Psoas muscle (tissue), 8 donors: ENCODE data around the gene OSBPL5. TPM values are rescaled to one million over a fixed set of nuclear protein-coding genes. Genes with fewer than 3 reads are reported as not detected.

ENCODE experiments used
- ATAC-seq, 4 donors: fragments of 200-7000 bp; cut with Tn5 transposase; one replicate each; pipeline ENCODE4 v1.9.1; 2020; ENCODE audit warnings: moderate library complexity in 3 of 4, mild to moderate bottlenecking in 2 of 4
- DNase-seq, 2 donors: peaks; one replicate each; pipeline ENCODE4 v3.0.0-alpha.2; 2020
- H3K27ac ChIP-seq: fragments of 200-600 bp; one replicate; pipeline ENCODE4 v1.8.0; 2022
- H3K27me3 ChIP-seq, 3 donors: fragments of 200-600 bp in 1 of 3; one replicate each; pipeline versions ENCODE4 v1.6.1 to v1.8.0; 2013 to 2022; ENCODE audit warnings: low read length in 2 of 3, mild to moderate bottlenecking in 2 of 3, moderate library complexity in 1 of 3; ENCODE audit not compliant: insufficient read depth in 3 of 3
- H3K36me3 ChIP-seq, 2 donors: fragments of 200-600 bp in 1 of 2; one replicate each; pipeline versions ENCODE4 v1.6.1 to v1.8.0; 2013 to 2022; ENCODE audit warnings: low read depth in 1 of 2, mild to moderate bottlenecking in 1 of 2, moderate library complexity in 1 of 2; ENCODE audit not compliant: insufficient read depth in 1 of 2
- H3K4me1 ChIP-seq: fragments of 200-600 bp; one replicate; pipeline ENCODE4 v1.8.0; 2022
- H3K4me3 ChIP-seq: fragments of 200-600 bp; one replicate; pipeline ENCODE4 v1.8.0; 2022; ENCODE audit warnings: mild to moderate bottlenecking
- H3K9me3 ChIP-seq: fragments of 200-600 bp; one replicate; pipeline ENCODE4 v1.8.0; 2022
- CTCF ChIP-seq: fragments of 200-600 bp; IDR thresholded peaks from one replicate; pipeline ENCODE4 v1.8.0; 2022; ENCODE audit warnings: antibody characterized with exemption
- WGBS, 3 donors: extraction: QIAGEN DNeasy Blood & Tissue Kit; methylation state at CpG; one replicate each; pipeline versions ENCODE4 v1.1.6 to v1.1.7; 2013; 5-methylcytosine and 5-hydroxymethylcytosine counted together
- intact Hi-C, 2 donors: fragments of 100-400 bp; cut with DNase I; formaldehyde crosslinking; loops; one replicate each; pipeline versions ENCODE4 v1.11.0 to v1.14.2; 2022
- polyA plus RNA-seq, 3 donors: library from polyadenylated mRNA; stranded (reverse); fragments of 200-250 nt; gene quantifications; one replicate each; pipeline ENCODE4 v1.2.3, GENCODE V29; 2013
- total RNA-seq, 4 donors: library from RNA; stranded (reverse); fragmentation: NEBNext Ultra II Directional in 2 of 4; extraction: Animal tissue kit (Norgen Biotek cat#: 25700) in 2 of 4; gene quantifications; one replicate each; pipeline versions ENCODE4 v1.2.1 to v1.2.4, GENCODE V29; 2021 to 2023
- donor health status: healthy with polysubstance abuse.
- donor health status: DM: no; HTN: no; CAD: no; lungs with moderate emphysema.
- donor health status: Bipolar disorder and iron deficiency.
- donor health status: healthy.
- donor health status: DM: yes; HTN: yes; CAD: no.
- donor health status: DM: no; HTN: no; CAD: no.
- donor health status: DM: no; HTN: no; CAD: no.
- donor health status: DM: yes; HTN: yes; CAD: no.

Gene OSBPL5
- total and polyA plus RNA-seq, 7 donors: 3.4 to 12.4 (median 6.9) TPM

- intact Hi-C loops: no loop called here
- no peaks in the 10 kb centered on the region for H3K4me1 ChIP-seq
- H3K9me3 ChIP-seq: no peaks in the 10 kb centered on the region
- no peaks in the 10 kb centered on the region for H3K27me3 ChIP-seq
- TF ChIP-seq CTCF: no peak
- DNase-seq: peak in 1 of 2 donors; percentile 29
- no peak overlapping the region for H3K27ac ChIP-seq
- H3K4me3 ChIP-seq: no peak overlapping the region
- ATAC-seq: no peak
- WGBS, 3 donors: 90 to 95% (median 90%) methylated on average over 19 of the region's 19 CpGs
- H3K36me3 ChIP-seq: no peaks in the 10 kb centered on the region
Observed at GRCh38 chr11:3191586-3192324, 26.6 kb upstream of the OSBPL5 start.

GRCh38 chr11:3190600-3190999 lies 25.5 kb upstream of the OSBPL5 start:
- no peak overlapping the region for H3K27ac ChIP-seq
- H3K4me3 ChIP-seq: no peak overlapping the region
- ATAC-seq: no peak
- no peaks in the 10 kb centered on the region for H3K4me1 ChIP-seq
- no peaks in the 10 kb centered on the region for H3K9me3 ChIP-seq
- no peak for TF ChIP-seq CTCF
- no peak for DNase-seq
- no peaks in the 10 kb centered on the region for H3K36me3 ChIP-seq
- no peaks in the 10 kb centered on the region for H3K27me3 ChIP-seq
- intact Hi-C loops: no loop called here
- 66 to 73% (median 68%) methylated on average over 6 of the region's 6 CpGs for WGBS, 3 donors

GRCh38 chr11:3189886-3190583 lies 24.9 kb upstream of the OSBPL5 start:
- H3K36me3 ChIP-seq: no peaks in the 10 kb centered on the region
- peak in 1 of 2 donors; percentile 46 for DNase-seq
- no peak overlapping the region for H3K27ac ChIP-seq
- no peak for TF ChIP-seq CTCF
- no peaks in the 10 kb centered on the region for H3K9me3 ChIP-seq
- no peak for ATAC-seq
- H3K4me1 ChIP-seq: no peaks in the 10 kb centered on the region
- intact Hi-C loops: no loop called here
- no peaks in the 10 kb centered on the region for H3K27me3 ChIP-seq
- no peak overlapping the region for H3K4me3 ChIP-seq
- 82 to 88% (median 84%) methylated on average over 11 of the region's 11 CpGs for WGBS, 3 donors

- WGBS, 3 donors: 54 to 60% (median 60%) methylated on average over 15 of the region's 15 CpGs
- H3K4me3 ChIP-seq: no peak overlapping the region
- intact Hi-C loops: no loop called here
Observed at GRCh38 chr11:3189196-3189843, 24.2 kb upstream of the OSBPL5 start.

More at GRCh38 chr11:3189196-3189843, 24.2 kb upstream of the OSBPL5 start:
- no peak for ATAC-seq
- Histone ChIP-seq H3K36me3 (no peaks in the 10 kb centered on the region), H3K9me3 (no peaks in the 10 kb centered on the region), H3K4me1 (no peaks in the 10 kb centered on the region), H3K27ac (no peak overlapping the region), H3K27me3 (no peaks in the 10 kb centered on the region)
- TF ChIP-seq CTCF: no peak
- peak in 1 of 2 donors; percentile 20 for DNase-seq
